H9 (cell line): Measurements from ENCODE around the gene N4BP2. TPM values are rescaled to one million over a fixed set of nuclear protein-coding genes. Genes with fewer than 3 reads are reported as not detected.

ENCODE experiments used
- DNase-seq: peaks from one replicate; pipeline ENCODE4 v3.0.0-alpha.2; 2017
- H2AFZ ChIP-seq: one replicate; pipeline ENCODE4 v1.6.1; 2013; ENCODE audit warnings: mild to moderate bottlenecking, low read length, control low read depth, moderate library complexity
- H2AK5ac ChIP-seq: 2 replicates; pipeline ENCODE4 v1.6.1; 2013; ENCODE audit warnings: low read length, control low read depth, mixed read lengths; ENCODE audit not compliant: insufficient read length
- H2BK120ac ChIP-seq: one replicate; pipeline ENCODE4 v1.6.1; 2013; ENCODE audit warnings: low read depth, mild to moderate bottlenecking, low read length, control low read depth, inconsistent platforms; ENCODE audit not compliant: poor library complexity, severe bottlenecking
- H2BK12ac ChIP-seq: 2 replicates; pipeline ENCODE4 v1.6.1; 2013; ENCODE audit warnings: low read length, control low read depth, mixed read lengths, low read depth; ENCODE audit not compliant: insufficient read length
- H2BK15ac ChIP-seq: 2 replicates; pipeline ENCODE4 v1.6.1; 2013; ENCODE audit warnings: low read depth, low read length, control low read depth
- H2BK20ac ChIP-seq: one replicate; pipeline ENCODE4 v1.6.1; 2013; ENCODE audit warnings: low read depth, mild to moderate bottlenecking, low read length, control low read depth, inconsistent platforms; ENCODE audit not compliant: poor library complexity, severe bottlenecking
- H2BK5ac ChIP-seq: 2 replicates; pipeline ENCODE4 v1.6.1; 2013; ENCODE audit warnings: low read length, control low read depth, mixed read lengths; ENCODE audit not compliant: insufficient read length
- H3K14ac ChIP-seq: 2 replicates; pipeline ENCODE4 v1.6.1; 2013; ENCODE audit warnings: low read length, control low read depth; ENCODE audit not compliant: insufficient read depth
- H3K18ac ChIP-seq: 2 replicates; pipeline ENCODE4 v1.6.1; 2013; ENCODE audit warnings: low read depth, mild to moderate bottlenecking, mixed read lengths, low read length, control low read depth; ENCODE audit not compliant: insufficient read length
- H3K23ac ChIP-seq: 2 replicates; pipeline ENCODE4 v1.6.1; 2013; ENCODE audit warnings: low read length, control low read depth, mixed read lengths, low read depth; ENCODE audit not compliant: insufficient read length
- H3K23me2 ChIP-seq: 2 replicates; pipeline ENCODE4 v1.6.1; 2013; ENCODE audit warnings: low read depth, mild to moderate bottlenecking, mixed read lengths, low read length, control low read depth; ENCODE audit not compliant: insufficient read length, poor library complexity, severe bottlenecking
- H3K27ac ChIP-seq: 2 replicates; pipeline ENCODE4 v1.5.1; 2013; ENCODE audit warnings: low read length, control low read depth, mixed read lengths, low read depth; ENCODE audit not compliant: insufficient read length
- H3K27me3 ChIP-seq: 2 replicates; pipeline ENCODE4 v1.6.1; 2013; ENCODE audit warnings: low read length, control low read depth, inconsistent platforms; ENCODE audit not compliant: insufficient read depth
- H3K4ac ChIP-seq: 2 replicates; pipeline ENCODE4 v1.6.1; 2013; ENCODE audit warnings: low read depth, mild to moderate bottlenecking, control low read depth, inconsistent platforms, low read length, moderate library complexity
- H3K4me1 ChIP-seq: 2 replicates; pipeline ENCODE4 v1.6.1; 2013; ENCODE audit warnings: low read length, control low read depth, inconsistent platforms; ENCODE audit not compliant: insufficient read depth
- H3K4me2 ChIP-seq: 2 replicates; pipeline ENCODE4 v1.6.1; 2013; ENCODE audit warnings: low read length, control low read depth, mixed read lengths; ENCODE audit not compliant: insufficient read length, insufficient read depth
- H3K56ac ChIP-seq: 2 replicates; pipeline ENCODE4 v1.6.1; 2013; ENCODE audit warnings: low read depth, mild to moderate bottlenecking, mixed read lengths, low read length, control low read depth; ENCODE audit not compliant: insufficient read length
- H3K79me1 ChIP-seq: 2 replicates; pipeline ENCODE4 v1.6.1; 2013; ENCODE audit warnings: low read depth, mild to moderate bottlenecking, moderate library complexity, low read length, control low read depth, inconsistent platforms; ENCODE audit not compliant: insufficient read depth, poor library complexity, severe bottlenecking
- H3K79me2 ChIP-seq: 2 replicates; pipeline ENCODE4 v1.6.1; 2013; ENCODE audit warnings: low read length, control low read depth, inconsistent platforms; ENCODE audit not compliant: insufficient read depth
- H3K9ac ChIP-seq: 2 replicates; pipeline ENCODE4 v1.6.1; 2013; ENCODE audit warnings: low read length, control low read depth, mixed read lengths; ENCODE audit not compliant: insufficient read length; ENCODE audit errors: extremely low read depth
- H3K9me3 ChIP-seq: one replicate; pipeline ENCODE4 v1.6.1; 2013; ENCODE audit warnings: low read depth, low read length, inconsistent platforms; ENCODE audit not compliant: control insufficient read depth
- H3T11ph ChIP-seq: one replicate; pipeline ENCODE4 v1.6.1; 2013; ENCODE audit warnings: mild to moderate bottlenecking, low read length, control low read depth, inconsistent platforms
- H4K20me1 ChIP-seq: one replicate; pipeline ENCODE4 v1.6.1; 2013; ENCODE audit not compliant: control insufficient read depth, insufficient read length, insufficient read depth
- H4K5ac ChIP-seq: 2 replicates; pipeline ENCODE4 v1.6.1; 2013; ENCODE audit warnings: low read depth, mild to moderate bottlenecking, mixed read lengths, low read length, control low read depth; ENCODE audit not compliant: insufficient read length
- H4K8ac ChIP-seq: replicated peaks from 2 replicates; pipeline ENCODE4 v1.6.1; 2013; ENCODE audit warnings: low read length, control low read depth, mixed read lengths, low read depth; ENCODE audit not compliant: insufficient read length
- H4K91ac ChIP-seq: 2 replicates; pipeline ENCODE4 v1.6.1; 2013; ENCODE audit warnings: low read depth, mild to moderate bottlenecking, moderate library complexity, mixed read lengths, low read length, control low read depth; ENCODE audit not compliant: insufficient read length
- H3K27ac Mint-ChIP-seq, 3 experiments: 2 replicates in 2 of 3; 3 replicates in 1 of 3; pipeline ENCODE4 v1.8.0; 2020 to 2021; ENCODE audit warnings: mixed read lengths in 3 of 3, mild to moderate bottlenecking in 1 of 3, moderate library complexity in 1 of 3
- H3K27me3 Mint-ChIP-seq: 2 replicates; pipeline ENCODE4 v1.8.0; 2021; ENCODE audit warnings: low read depth, mild to moderate bottlenecking, moderate library complexity, mixed read lengths
- H3K36me3 Mint-ChIP-seq, 3 experiments: 2 replicates in 2 of 3; 3 replicates in 1 of 3; pipeline ENCODE4 v1.8.0; 2020 to 2021; ENCODE audit warnings: low read depth in 3 of 3, mixed read lengths in 3 of 3; ENCODE audit not compliant: insufficient read depth in 1 of 3
- H3K4me1 Mint-ChIP-seq, 2 experiments: 2 replicates each; pipeline ENCODE4 v1.8.0; 2020; ENCODE audit warnings: mixed read lengths in 2 of 2
- H3K4me3 Mint-ChIP-seq, 2 experiments: 2 replicates in 1 of 2; 3 replicates in 1 of 2; pipeline ENCODE4 v1.8.0; 2020 to 2021; ENCODE audit warnings: mild to moderate bottlenecking in 2 of 2, mixed read lengths in 2 of 2, moderate library complexity in 1 of 2
- H3K9me3 Mint-ChIP-seq, 2 experiments: 2 replicates in 1 of 2; 3 replicates in 1 of 2; pipeline ENCODE4 v1.8.0; 2020; ENCODE audit warnings: mild to moderate bottlenecking in 2 of 2, mixed read lengths in 2 of 2, moderate library complexity in 1 of 2
- WGBS: extraction: QIAGEN DNeasy Blood & Tissue Kit; methylation state at CpG from one replicate; pipeline ENCODE4 v1.1.7; 2013; ENCODE audit warnings: missing lambda C conversion rate, low lambda C conversion rate, mixed read lengths; ENCODE audit not compliant: insufficient read length; ENCODE audit errors: extremely low coverage; 5-methylcytosine and 5-hydroxymethylcytosine counted together
- total RNA-seq: library from RNA; stranded (reverse); gene quantifications from 2 replicates; pipeline ENCODE4 v1.2.1, GENCODE V29; 2021
- TF ChIP-seq, protein P1 (sequence below): fragments of 200-600 bp; sonication (generic); conservative IDR thresholded peaks from 3 replicates; pipeline ENCODE4 v1.8.0; 2021; ENCODE audit warnings: antibody characterized with exemption, mild to moderate bottlenecking

The N4BP2 gene
- total RNA-seq, 1 experiment from 2014 or later, result 35.0 TPM

DNA sequence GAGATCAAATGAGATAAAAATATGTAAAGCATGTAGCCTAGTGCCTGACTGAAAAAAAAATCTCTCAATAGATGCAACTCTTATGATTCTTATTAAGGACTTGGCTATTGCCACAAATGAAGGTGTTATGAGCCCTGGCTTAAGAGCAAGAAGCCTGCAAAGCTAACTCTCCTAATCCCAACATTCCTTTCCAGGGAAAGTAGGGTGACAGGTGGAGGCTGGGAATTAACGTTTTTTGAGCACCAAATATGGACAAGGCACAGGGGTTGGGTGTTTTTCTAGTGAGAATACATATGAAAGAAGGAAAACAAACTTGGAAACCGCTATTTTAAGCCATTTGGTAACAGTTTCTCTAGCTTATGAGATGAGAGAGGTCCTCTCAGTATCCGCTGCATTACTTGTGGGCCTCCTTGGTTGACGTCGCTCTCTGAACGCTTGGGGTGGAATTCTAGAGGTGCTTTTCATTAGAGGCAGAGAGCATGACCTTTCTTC is 142.6 kb downstream of the N4BP2 start:
- H3K79me1 ChIP-seq, result no peaks in the 10 kb centered on the region
- Mint-ChIP-seq H3K36me3 (no peaks in the 10 kb centered on the region), H3K9me3 (peaks cover 0 to 3% of the 10 kb centered on the region in 2 experiments; a peak in 1 of 5 replicates), H3K27me3 (no peaks in the 10 kb centered on the region), H3K4me1 (peaks cover 57 to 58% of the 10 kb centered on the region in 2 experiments), H3K4me3 (peak overlapping the region in 1 of 2 experiments; percentile 92; a peak in 3 of 5 replicates), H3K27ac (peak overlapping the region in 1 of 3 experiments; percentile 51; a peak in 2 of 7 replicates)
- H3K23ac ChIP-seq, result no peak overlapping the region
- no peak overlapping the region for H3K14ac ChIP-seq
- H3K23me2 ChIP-seq, result peaks cover 5% of the 10 kb centered on the region
- H2AK5ac ChIP-seq, result no peak overlapping the region
- no peak overlapping the region for H3K56ac ChIP-seq
- H2BK5ac ChIP-seq, result no peak overlapping the region
- peaks cover 10% of the 10 kb centered on the region; the same call in 1 of the 2 replicates for H3K4me1 ChIP-seq
- H3K9ac ChIP-seq, result no peak overlapping the region
- DNase-seq, result no peak
- H2AFZ ChIP-seq, result no peak overlapping the region
- no peak overlapping the region for H3K27ac ChIP-seq
- H2BK15ac ChIP-seq, result no peak overlapping the region
- H4K20me1 ChIP-seq, result no peaks in the 10 kb centered on the region
- H3K4ac ChIP-seq, result no peak overlapping the region
- TF ChIP-seq, protein P1, sequence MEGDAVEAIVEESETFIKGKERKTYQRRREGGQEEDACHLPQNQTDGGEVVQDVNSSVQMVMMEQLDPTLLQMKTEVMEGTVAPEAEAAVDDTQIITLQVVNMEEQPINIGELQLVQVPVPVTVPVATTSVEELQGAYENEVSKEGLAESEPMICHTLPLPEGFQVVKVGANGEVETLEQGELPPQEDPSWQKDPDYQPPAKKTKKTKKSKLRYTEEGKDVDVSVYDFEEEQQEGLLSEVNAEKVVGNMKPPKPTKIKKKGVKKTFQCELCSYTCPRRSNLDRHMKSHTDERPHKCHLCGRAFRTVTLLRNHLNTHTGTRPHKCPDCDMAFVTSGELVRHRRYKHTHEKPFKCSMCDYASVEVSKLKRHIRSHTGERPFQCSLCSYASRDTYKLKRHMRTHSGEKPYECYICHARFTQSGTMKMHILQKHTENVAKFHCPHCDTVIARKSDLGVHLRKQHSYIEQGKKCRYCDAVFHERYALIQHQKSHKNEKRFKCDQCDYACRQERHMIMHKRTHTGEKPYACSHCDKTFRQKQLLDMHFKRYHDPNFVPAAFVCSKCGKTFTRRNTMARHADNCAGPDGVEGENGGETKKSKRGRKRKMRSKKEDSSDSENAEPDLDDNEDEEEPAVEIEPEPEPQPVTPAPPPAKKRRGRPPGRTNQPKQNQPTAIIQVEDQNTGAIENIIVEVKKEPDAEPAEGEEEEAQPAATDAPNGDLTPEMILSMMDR, result no peak
- peaks cover 4% of the 10 kb centered on the region; the same call in 1 of the 2 replicates for H3K79me2 ChIP-seq
- H3K27me3 ChIP-seq, result no peaks in the 10 kb centered on the region
- no peak overlapping the region for H4K91ac ChIP-seq
- no peak overlapping the region for H3K18ac ChIP-seq
- no peak overlapping the region for H2BK120ac ChIP-seq
- H2BK20ac ChIP-seq, result no peak overlapping the region
- no peak overlapping the region for H3K4me2 ChIP-seq
- no peak overlapping the region for H3T11ph ChIP-seq
- H3K9me3 ChIP-seq, result no peaks in the 10 kb centered on the region
- WGBS, result no CpG with 5 or more reads among the region's 6 CpGs
- no peak overlapping the region for H4K8ac ChIP-seq
- no peak overlapping the region for H2BK12ac ChIP-seq
- H4K5ac ChIP-seq, result no peak overlapping the region
